ENCODE results near the gene ARHGEF12. TPM values are rescaled to one million over a fixed set of nuclear protein-coding genes. Genes with fewer than 3 reads are reported as not detected.

ARHGEF12 gene
- total RNA-seq, 1 experiment from 2014 or later, result 41.0 TPM

GRCh38 chr11:120538707-120539106, 202.5 kb downstream of the ARHGEF12 start:
- intact Hi-C loops (cut with micrococcal nuclease), result no loop called here
- H3K27ac ChIP-seq (ENCODE audit: low read length), result no peak overlapping the region
- POLR2A ChIA-PET (ENCODE audit: unreplicated experiment), result no interaction called here
- no peak for TF ChIP-seq EZH2phosphoT487 (IDR thresholded peaks at IDR 0.05; ENCODE audit: borderline replicate concordance, low read length)
- no peak for TF ChIP-seq EZH2 (IDR thresholded peaks at IDR 0.05; ENCODE audit: low read length, unreplicated experiment)
- TF ChIP-seq, protein P1, sequence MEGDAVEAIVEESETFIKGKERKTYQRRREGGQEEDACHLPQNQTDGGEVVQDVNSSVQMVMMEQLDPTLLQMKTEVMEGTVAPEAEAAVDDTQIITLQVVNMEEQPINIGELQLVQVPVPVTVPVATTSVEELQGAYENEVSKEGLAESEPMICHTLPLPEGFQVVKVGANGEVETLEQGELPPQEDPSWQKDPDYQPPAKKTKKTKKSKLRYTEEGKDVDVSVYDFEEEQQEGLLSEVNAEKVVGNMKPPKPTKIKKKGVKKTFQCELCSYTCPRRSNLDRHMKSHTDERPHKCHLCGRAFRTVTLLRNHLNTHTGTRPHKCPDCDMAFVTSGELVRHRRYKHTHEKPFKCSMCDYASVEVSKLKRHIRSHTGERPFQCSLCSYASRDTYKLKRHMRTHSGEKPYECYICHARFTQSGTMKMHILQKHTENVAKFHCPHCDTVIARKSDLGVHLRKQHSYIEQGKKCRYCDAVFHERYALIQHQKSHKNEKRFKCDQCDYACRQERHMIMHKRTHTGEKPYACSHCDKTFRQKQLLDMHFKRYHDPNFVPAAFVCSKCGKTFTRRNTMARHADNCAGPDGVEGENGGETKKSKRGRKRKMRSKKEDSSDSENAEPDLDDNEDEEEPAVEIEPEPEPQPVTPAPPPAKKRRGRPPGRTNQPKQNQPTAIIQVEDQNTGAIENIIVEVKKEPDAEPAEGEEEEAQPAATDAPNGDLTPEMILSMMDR (conservative IDR thresholded peaks at IDR 0.05; ENCODE audit: low read depth, low read length), result no peak
- H3K4me3 ChIP-seq (ENCODE audit: low read length), result no peak overlapping the region
- BruUV-seq (replicated peaks), result no TSS peak
- H3K9me2 ChIP-seq (replicated peaks; ENCODE audit: low read length), result no peaks in the 10 kb centered on the region
- no peak overlapping the region for H3K4me2 ChIP-seq (ENCODE audit: low read length)
- H3F3A ChIP-seq (ENCODE audit: low read length, unreplicated experiment), result no peaks in the 10 kb centered on the region
- H3K27me3 ChIP-seq (ENCODE audit: low read length), result peaks cover 12% of the 10 kb centered on the region; the same call in 1 of the 2 replicates
- H3K79me2 ChIP-seq (ENCODE audit: low read length), result no peaks in the 10 kb centered on the region
- DNase-seq, result no peak
- no peak for ATAC-seq
- CTCF ChIA-PET, result no interaction called here
- H3K4me1 ChIP-seq (ENCODE audit: insufficient read depth, low read length), result peaks cover 5% of the 10 kb centered on the region; the same call in 1 of the 2 replicates
- H3K9me3 ChIP-seq (ENCODE audit: low read length), result no peaks in the 10 kb centered on the region
- H3K36me3 ChIP-seq (ENCODE audit: low read depth, low read length), result no peaks in the 10 kb centered on the region
- no peak overlapping the region for H3K9ac ChIP-seq (ENCODE audit: low read length)
- no peaks in the 10 kb centered on the region for H4K20me1 ChIP-seq (ENCODE audit: low read length)
- H2AFZ ChIP-seq (ENCODE audit: low read length), result no peak overlapping the region

Other genes with a start within 250 kb of the ARHGEF12 start
- gene TRIM29, start 198.3 kb upstream of the ARHGEF12 start, total RNA-seq (2014; rRNA removed), result 31.8 and 38.5 TPM in 2 replicates
- gene OAF, start 125.4 kb upstream of the ARHGEF12 start, total RNA-seq (2014; rRNA removed), result 97.1 and 126 TPM in 2 replicates
- gene POU2F3, start 96.3 kb upstream of the ARHGEF12 start, total RNA-seq (2014; rRNA removed), result 0.62 and 0.81 TPM in 2 replicates
- gene TLCD5, start 11.1 kb upstream of the ARHGEF12 start, total RNA-seq (2014; rRNA removed), result 4.2 and 6.2 TPM in 2 replicates
- gene GRIK4, start 175.3 kb downstream of the ARHGEF12 start, total RNA-seq (2014; rRNA removed), result not detected in 2 replicates